H1 (cell line): ENCODE measurements around the gene TDRD9.

Experiments
- ATF3 ChIP-seq: IDR thresholded peaks from 2 replicates; pipeline ENCODE4 v1.6.1; 2011; ENCODE audit warnings: low read depth, mild to moderate bottlenecking, low read length; ENCODE audit not compliant: insufficient read depth
- BRCA1 ChIP-seq: IDR thresholded peaks from 2 replicates; pipeline ENCODE4 v1.6.1; 2012; ENCODE audit warnings: low read depth, low read length, improper control_type of control experiment
- CEBPB ChIP-seq: IDR thresholded peaks from 2 replicates; pipeline ENCODE4 v1.6.1; 2012; ENCODE audit warnings: low read depth, low read length
- CTCF ChIP-seq, 3 experiments: IDR thresholded peaks; 1 replicate in 2 of 3; 2 replicates in 1 of 3; pipeline versions ENCODE4 v1.5.1 to v1.6.1; 2011; ENCODE audit warnings: low read length in 3 of 3, mild to moderate bottlenecking in 3 of 3, inconsistent platforms in 2 of 3, low read depth in 1 of 3, moderate library complexity in 1 of 3; ENCODE audit not compliant: insufficient read depth in 1 of 3; ENCODE audit errors: control extremely low read depth in 1 of 3
- EZH2 ChIP-seq: fragments of 200-600 bp; sonication (generic); IDR thresholded peaks from 2 replicates; pipeline ENCODE4 v1.7.1; 2012; ENCODE audit warnings: low read depth, mild to moderate bottlenecking, moderate library complexity, low read length, inconsistent platforms; ENCODE audit not compliant: severe bottlenecking
- GTF2F1 ChIP-seq: IDR thresholded peaks from 2 replicates; pipeline ENCODE4 v1.6.1; 2012; ENCODE audit warnings: low read depth, low read length, improper control_type of control experiment, borderline replicate concordance
- MAFK ChIP-seq: IDR thresholded peaks from 2 replicates; pipeline ENCODE4 v1.6.1; 2012; ENCODE audit warnings: low read depth, mild to moderate bottlenecking, improper control_type of control experiment, low read length
- POLR2A ChIP-seq, 2 experiments: IDR thresholded peaks; 1 replicate in 1 of 2; 2 replicates in 1 of 2; pipeline ENCODE4 v1.6.1; 2011; ENCODE audit warnings: low read depth in 2 of 2, low read length in 2 of 2, mild to moderate bottlenecking in 2 of 2; ENCODE audit errors: control extremely low read depth in 1 of 2
- POLR2AphosphoS5 ChIP-seq: IDR thresholded peaks from 2 replicates; pipeline ENCODE4 v1.6.1; 2011; ENCODE audit warnings: low read depth, low read length
- TAF1 ChIP-seq: IDR thresholded peaks from 2 replicates; pipeline ENCODE4 v1.6.1; 2011; ENCODE audit warnings: mild to moderate bottlenecking, low read depth, low read length
- ZNF274 ChIP-seq: IDR thresholded peaks from 2 replicates; pipeline ENCODE4 v1.7.0; 2012; ENCODE audit warnings: low read length, borderline replicate concordance; ENCODE audit errors: extremely low read depth

GRCh38 chr14:103889313-103890051 is 38.8 kb upstream of the TDRD9 start:
- TF ChIP-seq ZNF274 (no peak), BRCA1 (no peak), GTF2F1 (no peak), EZH2 (no peak), CTCF (IDR thresholded peaks at IDR 0.05; ENCODE audit: control extremely low read depth in 1 of 3, insufficient read depth in 1 of 3, low read depth in 1 of 3, low read length in 3 of 3) (no peak), POLR2A (IDR thresholded peaks at IDR 0.05; ENCODE audit: control extremely low read depth in 1 of 2, low read depth in 2 of 2, low read length in 2 of 2) (no peak), CEBPB (no peak), ATF3 (no peak), MAFK (no peak), POLR2AphosphoS5 (no peak), TAF1 (no peak)
